GM19324 (cell line): Measurements from ENCODE around the gene PDE8B.
"Not testable (repeated sequence)": the region's sequence is repeated elsewhere in the genome, so short reads cannot be mapped to it uniquely, and the experiment has no call there.

Source experiments
- ATAC-seq: cut with Tn5 transposase; IDR thresholded peaks from one replicate; pipeline ENCODE4 v1.9.1; 2021; ENCODE audit warnings: mild to moderate bottlenecking, moderate library complexity; ENCODE audit not compliant: unreplicated experiment, low FRiP score

PDE8B gene

DNA sequence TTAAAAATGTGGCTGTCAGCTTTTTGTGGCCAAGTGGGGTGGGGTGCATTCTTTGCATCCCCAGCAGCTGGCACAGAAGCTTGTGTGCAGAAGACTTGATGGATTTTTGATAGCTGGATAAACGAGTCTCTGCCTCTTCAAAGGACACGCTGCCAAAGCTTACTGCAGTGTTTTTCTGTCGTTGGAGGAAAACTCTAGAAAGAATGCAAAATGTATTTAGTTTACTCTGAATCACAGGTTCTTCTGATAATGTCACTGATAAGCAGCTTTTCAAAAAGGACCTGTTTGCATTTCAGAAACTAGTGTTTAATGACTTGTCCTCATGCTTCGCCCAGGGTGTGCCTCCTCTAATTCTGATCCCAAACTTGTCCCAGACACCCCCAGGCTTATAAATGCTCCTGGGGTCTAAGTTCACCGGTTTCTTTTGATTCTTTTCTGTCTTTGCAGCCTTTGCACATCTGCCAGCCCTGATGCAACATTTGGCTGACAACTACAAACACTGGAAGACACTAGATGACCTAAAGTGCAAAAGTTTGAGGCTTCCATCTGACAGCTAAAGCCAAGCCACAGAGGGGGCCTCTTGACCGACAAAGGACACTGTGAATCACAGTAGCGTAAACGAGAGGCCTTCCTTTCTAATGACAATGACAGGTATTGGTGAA lies 215.6 kb downstream of the PDE8B start:
- ATAC-seq, result no peak

DNA sequence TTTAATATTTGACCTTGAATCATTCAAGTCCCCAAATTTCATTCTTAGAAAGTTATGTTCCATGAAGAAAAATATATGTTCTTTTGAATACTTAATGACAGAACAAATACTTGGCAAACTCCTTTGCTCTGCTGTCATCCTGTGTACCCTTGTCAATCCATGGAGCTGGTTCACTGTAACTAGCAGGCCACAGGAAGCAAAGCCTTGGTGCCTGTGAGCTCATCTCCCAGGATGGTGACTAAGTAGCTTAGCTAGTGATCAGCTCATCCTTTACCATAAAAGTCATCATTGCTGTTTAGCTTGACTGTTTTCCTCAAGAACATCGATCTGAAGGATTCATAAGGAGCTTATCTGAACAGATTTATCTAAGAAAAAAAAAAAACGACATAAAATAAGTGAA lies 216.2 kb downstream of the PDE8B start:
- ATAC-seq, result no peak

DNA sequence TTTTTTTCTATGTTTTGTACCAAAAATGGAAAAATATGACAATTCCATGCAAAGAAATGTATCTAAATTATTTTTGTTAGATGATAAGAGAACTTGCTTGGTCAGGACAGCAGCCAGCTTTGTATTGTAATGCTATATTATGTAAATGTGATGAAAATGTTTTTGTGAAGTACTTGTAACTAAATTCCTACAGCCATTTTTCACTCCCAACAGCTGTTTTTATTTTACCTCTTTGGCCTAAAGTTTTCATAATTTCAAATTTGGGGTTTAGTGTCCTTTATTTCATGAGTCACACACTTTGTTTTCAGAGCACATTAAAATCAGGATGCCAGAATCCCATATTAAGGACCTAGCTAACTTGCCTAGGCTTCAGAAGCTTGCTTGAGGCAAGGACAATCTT lies 217.5 kb downstream of the PDE8B start:
- no peak for ATAC-seq

DNA sequence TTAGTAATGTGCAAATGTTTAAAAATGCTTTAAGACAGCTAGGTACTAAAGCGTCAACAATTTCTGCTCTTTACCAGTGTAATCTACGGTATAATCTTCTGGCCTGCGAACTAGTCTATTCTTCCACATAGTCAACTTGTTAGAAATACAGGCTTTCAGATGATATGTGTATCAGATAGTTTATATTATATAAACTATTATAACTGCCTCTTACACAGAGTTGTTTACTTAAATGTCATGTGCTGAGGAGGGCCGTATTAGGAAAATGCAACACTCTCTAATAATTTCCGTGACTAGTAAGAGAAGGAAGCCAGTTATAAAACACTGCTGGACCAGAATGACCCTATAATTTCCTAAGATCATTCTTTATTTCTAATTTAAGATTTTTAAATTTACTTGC lies 218.0 kb downstream of the PDE8B start:
- no peak for ATAC-seq

DNA sequence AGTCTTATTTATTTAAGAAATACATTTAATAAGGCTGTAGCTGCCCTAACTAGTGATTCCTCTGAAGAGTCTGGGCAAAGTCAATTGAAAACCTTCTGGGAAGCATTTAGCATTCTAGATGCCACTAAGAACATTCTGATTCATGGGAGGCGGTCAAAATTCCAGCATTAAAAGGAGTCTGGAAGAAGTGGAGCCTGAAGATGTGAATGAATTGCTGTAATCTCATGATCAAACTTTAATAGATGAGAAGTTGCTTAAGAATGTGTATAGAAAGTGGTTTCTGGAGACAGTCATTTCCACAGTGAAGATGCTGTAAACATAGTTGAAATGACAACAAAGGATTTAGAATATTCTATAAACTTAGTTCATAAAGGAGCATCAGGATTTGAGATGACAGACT lies 220.2 kb downstream of the PDE8B start:
- no peak for ATAC-seq

DNA sequence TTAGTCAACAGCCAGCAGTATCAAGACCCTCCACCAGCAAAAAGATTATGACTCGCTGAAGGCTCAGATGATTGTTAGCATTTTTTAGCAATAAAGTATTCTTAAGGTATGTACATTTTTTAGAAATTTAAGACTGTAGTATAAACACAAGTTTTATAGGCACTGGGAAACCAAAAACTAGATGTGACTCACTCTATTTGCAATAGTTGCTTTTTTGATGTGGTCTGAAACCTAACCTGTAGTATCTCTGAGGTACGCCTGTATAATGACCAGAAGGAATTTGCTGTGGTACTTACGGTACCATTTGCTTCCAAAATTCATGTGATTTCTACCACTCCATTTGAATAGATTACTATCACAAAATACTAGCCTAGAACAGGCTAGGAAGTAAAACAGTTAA lies 220.8 kb downstream of the PDE8B start:
- ATAC-seq, result no peak

DNA sequence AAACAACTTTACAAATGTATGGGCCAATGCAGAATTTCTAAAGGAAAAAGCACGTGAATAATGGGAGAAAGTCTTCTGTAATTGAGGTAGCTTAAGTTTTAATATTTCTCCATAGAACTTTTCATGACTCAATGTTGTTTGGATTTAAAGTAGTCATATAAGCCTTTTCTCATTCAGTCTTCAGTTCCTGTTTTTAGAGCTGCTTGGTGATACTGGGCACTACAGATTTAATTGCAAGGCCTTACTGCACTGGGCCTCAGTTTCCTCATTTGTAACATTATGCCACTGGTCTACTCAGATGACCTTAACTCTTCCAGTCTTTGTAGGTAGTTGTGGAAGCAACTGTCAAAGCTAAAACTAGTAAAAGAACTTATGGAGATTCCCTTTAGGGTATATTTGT lies 221.2 kb downstream of the PDE8B start:
- no peak for ATAC-seq

DNA sequence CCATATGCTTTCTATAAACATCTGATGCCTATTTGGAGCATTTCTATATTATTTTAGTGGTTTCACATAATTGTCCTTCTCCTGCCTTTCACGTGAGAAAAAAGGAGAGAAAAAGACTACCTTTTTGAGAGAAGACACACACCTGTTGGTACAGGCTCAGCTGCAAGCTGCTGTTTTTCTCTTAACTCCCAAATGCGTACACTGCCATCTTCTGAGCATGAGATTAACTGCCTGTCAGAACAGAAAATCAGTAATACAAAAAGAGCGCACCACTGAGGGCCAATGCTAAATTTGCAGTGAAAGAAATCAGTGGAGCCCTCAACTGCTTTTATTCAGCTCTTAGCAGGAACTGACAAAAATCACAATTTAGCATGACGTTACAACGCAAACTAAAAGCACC lies 226.7 kb downstream of the PDE8B start:
- no peak for ATAC-seq

DNA sequence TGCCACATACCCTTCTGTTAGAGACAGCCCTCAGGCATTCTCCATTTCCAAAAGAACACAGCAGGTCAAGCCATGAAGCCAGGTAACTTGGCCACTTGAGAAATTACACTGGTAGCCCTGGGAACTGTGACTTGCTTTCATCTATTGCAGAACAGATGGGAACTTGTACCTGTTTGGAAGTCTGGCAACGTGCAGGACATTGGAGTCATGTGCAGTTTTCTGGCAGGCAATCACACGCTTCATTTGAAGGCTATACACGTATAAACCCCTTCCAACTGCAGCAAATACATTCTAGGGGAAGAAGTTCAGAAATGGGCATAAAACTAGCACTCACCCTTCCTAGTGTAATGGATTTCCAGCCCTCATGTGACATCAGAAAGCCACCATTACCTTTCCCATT lies 227.6 kb downstream of the PDE8B start:
- no peak for ATAC-seq

DNA sequence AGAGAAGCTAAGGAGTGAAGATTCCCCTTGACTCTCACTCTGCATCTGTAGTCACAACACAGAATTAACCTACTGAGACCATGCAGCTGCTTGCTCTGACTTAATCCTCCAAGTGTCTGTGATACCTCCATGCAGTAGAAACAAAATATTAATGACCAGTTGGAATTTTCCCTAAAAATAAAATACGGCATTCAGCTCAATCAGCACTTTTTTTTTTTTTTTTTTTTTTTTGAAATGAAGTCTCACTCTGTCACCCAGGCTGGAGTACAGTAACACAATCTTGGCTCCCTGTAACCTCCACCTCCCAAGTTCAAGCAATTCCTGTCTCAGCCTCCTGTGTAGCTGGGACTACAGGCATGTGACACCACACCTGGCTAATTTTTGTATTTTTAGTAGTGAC lies 233.2 kb downstream of the PDE8B start:
- ATAC-seq, result no peak

DNA sequence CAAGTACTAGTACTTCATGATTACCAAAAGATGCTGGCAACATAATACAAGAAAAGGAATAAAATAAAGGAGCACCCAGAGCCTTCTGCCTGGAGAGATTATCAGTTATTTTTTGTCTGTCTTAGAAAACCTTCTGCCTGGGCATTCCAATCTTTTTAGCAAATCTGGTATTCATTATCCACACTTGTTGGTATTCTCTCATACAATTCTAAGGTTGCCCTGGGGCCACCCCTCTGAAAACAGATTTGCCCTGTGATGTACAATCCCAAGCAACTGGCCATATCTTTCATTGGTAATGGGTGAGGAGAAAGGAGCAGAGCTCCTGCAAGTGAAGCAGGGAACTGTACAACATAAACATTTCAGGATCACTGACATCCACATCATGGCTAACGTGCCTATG lies 233.9 kb downstream of the PDE8B start:
- no peak for ATAC-seq

DNA sequence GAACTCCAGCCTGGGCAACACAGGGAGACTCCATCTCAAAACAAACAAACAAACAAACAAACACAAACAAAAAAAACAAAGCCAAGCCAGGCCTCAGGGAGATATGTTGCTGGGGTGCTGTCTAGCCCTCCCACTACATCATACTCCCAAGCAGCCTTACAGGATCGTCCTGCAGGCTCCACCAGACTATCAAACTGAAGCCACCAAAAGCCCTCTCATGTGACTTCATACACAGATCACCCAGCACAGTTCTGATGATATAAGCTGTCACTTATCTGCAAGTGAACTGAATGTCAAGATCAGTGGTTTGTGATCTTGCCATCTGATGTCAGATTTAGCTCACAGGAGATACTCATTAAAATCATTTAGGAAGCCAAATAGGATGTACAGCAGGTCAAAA lies 238.4 kb downstream of the PDE8B start:
- no peak for ATAC-seq

DNA sequence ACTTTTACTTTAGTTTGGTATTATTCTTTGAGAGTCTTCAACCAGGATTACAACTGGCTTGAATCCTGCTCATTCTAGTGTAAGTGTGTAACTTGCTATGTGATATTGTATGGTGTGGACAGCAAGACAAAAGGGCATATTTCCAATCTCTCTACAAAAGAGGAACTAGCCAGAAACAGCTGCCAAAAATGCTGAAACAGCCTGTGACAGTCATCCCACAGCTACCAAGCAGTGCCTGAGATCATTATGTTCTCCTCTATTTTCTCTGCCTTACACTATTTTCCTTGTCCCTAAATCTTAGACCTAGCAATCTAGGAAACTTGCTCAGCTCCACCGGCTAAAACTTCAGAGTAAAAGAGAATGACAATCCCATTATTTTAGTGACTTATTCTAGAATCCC lies 238.8 kb downstream of the PDE8B start:
- no peak for ATAC-seq

DNA sequence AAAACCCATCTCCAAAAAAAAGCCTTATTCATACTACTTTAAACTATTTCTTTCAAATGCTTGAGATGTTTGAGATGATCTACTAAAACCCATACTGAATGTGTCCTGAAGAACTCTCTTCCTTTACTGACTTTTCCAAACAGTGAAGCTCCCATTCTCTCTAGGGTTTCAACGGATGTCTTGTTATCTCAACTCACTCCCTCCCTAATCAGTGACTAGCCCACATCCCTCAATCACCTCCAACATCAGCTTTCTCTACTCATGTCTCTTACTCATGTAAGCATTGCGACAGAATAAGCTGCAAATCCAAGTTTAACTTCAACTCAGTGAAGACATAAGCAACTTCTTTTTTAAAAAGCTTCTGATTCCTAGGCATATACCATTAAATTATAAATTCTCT lies 239.5 kb downstream of the PDE8B start:
- no peak for ATAC-seq

DNA sequence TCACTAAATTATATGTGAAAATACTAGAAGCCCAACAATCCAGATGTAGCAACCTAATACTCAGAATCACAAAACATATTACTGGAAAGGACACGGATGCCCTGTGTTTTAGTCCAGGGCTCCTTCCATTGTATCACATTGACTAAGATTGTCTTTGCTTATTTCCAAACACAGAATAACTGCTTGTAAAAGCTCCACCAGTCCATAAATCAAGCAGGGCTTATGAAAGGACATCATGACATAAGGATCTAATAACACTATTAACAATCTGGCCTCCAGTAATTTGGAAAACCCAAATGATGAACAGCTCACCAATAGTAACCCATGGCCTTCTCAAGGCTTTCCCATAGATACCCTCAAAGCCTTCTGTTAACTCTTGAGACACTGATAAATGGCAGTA lies 241.9 kb downstream of the PDE8B start:
- ATAC-seq, result no peak

DNA sequence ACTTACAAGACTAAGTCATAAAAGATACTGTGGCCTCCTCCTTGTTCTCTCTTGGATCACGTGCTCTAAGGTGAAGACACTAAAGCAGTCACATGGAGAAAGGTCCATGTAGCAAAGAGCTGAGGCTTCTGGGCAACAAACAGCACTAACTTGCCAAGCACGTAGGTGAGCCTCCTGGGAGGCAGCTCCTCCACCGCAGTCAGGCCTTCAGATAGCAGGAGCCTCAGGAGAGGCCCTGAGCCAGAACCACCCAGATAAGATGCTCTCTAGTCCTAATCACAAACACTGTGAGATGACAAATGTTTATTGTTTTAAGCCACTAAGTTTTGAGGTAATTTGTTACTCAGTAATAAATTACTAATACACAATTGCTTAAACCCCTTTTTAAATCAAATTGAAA lies 243.6 kb downstream of the PDE8B start:
- no peak for ATAC-seq

DNA sequence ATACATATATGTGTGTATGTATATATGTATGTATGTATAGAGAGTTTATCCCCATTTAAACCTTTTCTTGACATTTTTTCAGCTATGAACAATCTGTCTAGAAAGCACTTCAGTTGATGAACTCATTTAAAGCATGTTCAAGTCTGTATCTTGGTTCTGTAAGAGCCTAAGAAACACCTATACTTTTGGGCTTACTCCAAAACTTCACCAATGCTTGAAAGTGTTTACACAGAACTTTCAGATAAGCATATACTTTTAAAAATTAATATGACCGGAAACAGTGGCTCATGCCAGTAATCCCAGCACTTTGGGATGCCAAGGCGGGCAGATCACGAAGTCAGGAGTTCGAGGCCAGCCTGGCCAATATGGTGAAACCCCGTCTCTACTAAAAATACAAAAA lies 250.8 kb downstream of the PDE8B start:
- no peak for ATAC-seq

DNA sequence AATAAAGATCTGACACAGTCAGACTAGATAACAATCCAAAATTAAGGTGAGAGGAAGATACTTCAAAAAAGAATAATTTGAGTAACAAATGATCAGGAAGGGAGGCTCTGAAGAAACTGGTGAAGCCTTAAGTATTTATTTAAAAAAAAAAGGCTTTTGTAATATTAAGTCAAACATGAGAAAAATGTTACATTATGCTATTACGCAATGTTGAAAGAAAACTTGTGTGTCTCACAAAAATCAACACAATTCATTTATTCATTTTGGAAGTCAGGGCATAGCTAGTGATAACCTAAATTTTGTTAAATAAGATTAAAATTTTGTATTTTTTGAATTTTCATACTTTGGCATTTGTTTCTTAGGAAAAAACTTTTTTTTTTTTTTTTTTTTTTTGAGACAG lies 253.4 kb downstream of the PDE8B start:
- ATAC-seq, result no peak

DNA sequence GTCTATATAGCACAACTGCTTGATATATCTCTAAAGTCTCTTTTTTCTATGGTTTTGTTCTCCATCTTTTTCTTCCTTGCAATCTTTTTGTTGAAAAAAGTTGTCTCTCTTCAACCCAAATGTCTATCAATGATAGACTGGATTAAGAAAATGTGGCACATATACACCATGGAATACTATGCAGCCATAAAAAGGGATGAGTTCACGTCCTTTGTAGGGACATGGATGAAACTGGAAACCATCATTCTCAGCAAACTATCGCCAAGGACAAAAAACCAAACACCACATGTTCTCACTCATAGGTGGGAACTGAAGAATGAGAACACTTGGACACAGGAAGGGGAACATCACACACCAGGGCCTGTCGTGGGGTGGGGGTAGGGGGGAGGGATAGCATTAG lies 258.4 kb downstream of the PDE8B start:
- not testable (repeated sequence) for ATAC-seq

DNA sequence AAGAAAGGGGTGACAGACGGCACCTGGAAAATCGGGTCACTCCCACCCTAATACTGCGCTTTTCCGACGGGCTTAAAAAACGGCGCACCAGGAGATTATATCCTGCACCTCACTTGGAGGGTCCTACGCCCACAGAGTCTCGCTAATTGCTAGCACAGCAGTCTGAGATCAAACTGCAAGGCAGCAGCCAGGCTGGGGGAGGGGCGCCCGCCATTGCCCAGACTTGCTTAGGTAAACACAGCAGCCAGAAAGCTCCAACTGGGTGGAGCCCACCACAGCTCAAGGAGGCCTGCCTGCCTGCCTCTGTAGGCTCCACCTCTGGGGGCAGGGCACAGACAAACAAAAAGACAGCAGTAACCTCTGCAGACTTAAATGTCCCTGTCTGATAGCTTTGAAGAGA lies 264.6 kb downstream of the PDE8B start:
- not testable (repeated sequence) for ATAC-seq
